NCI-H2171 treated with DMSO at 0.1 percent for 48 hours (cell line): ENCODE results near the gene UGT8.
"Not testable (repeated sequence)": the region's sequence is repeated elsewhere in the genome, so short reads cannot be mapped to it uniquely, and the experiment has no call there.

Source experiments
- DNase-seq: peaks from one replicate; lab custom pipeline; 2025; lab: John Stamatoyannopoulos, UW

Gene UGT8

GRCh38 chr4:114598191-114599121 is at the start of gene UGT8:
TSS of gene UGT8 (plus strand) at chr4:114598807. CDS start at chr4:114622881, 24,074 bp downstream.
- peak; percentile 65 for DNase-seq

- DNase-seq = no peak
Measured at GRCh38 chr4:114549638-114550037, 49.0 kb upstream of the UGT8 start.

- DNase-seq = no peak
Measured at GRCh38 chr4:114558446-114559020, 40.1 kb upstream of the UGT8 start.

GRCh38 chr4:114561590-114561989 is 37.0 kb upstream of the UGT8 start:
- DNase-seq = no peak

GRCh38 chr4:114562176-114562904 is 36.3 kb upstream of the UGT8 start:
- no peak for DNase-seq

GRCh38 chr4:114563536-114564315 is 34.9 kb upstream of the UGT8 start:
- no peak for DNase-seq

GRCh38 chr4:114577386-114577785 is 21.2 kb upstream of the UGT8 start:
- no peak for DNase-seq

GRCh38 chr4:114582621-114583020 is 16.0 kb upstream of the UGT8 start:
- DNase-seq = no peak

GRCh38 chr4:114588305-114588704 is 10.3 kb upstream of the UGT8 start:
- DNase-seq = no peak

GRCh38 chr4:114590360-114590759 is 8.2 kb upstream of the UGT8 start:
- not testable (repeated sequence) for DNase-seq

GRCh38 chr4:114593526-114593925 is 5.1 kb upstream of the UGT8 start:
- no peak for DNase-seq

- DNase-seq = no peak
Measured at GRCh38 chr4:114595207-114595606, 3.4 kb upstream of the UGT8 start.

GRCh38 chr4:114595921-114596320 is 2.7 kb upstream of the UGT8 start:
- DNase-seq = no peak

GRCh38 chr4:114597410-114598115 is 1.0 kb upstream of the UGT8 start:
- no peak for DNase-seq

GRCh38 chr4:114599231-114599902 is 760 bp downstream of the UGT8 start:
- DNase-seq = peak; percentile 42

GRCh38 chr4:114599903-114600552 is 1.4 kb downstream of the UGT8 start:
- DNase-seq = peak; percentile 16

GRCh38 chr4:114600672-114601071 is 2.1 kb downstream of the UGT8 start:
- no peak for DNase-seq

GRCh38 chr4:114601304-114602052 is 2.9 kb downstream of the UGT8 start:
- DNase-seq = no peak

GRCh38 chr4:114603497-114603896 is 4.9 kb downstream of the UGT8 start:
- no peak for DNase-seq
